HG03342 (cell line): Measurements from ENCODE around the gene NPC1.
"Not testable (repeated sequence)": the region's sequence is repeated elsewhere in the genome, so short reads cannot be mapped to it uniquely, and the experiment has no call there.

ENCODE experiments used
- ATAC-seq: cut with Tn5 transposase; IDR thresholded peaks from one replicate; pipeline ENCODE4 v1.9.1; 2021; ENCODE audit warnings: mild to moderate bottlenecking, moderate library complexity; ENCODE audit not compliant: unreplicated experiment

The NPC1 gene

DNA sequence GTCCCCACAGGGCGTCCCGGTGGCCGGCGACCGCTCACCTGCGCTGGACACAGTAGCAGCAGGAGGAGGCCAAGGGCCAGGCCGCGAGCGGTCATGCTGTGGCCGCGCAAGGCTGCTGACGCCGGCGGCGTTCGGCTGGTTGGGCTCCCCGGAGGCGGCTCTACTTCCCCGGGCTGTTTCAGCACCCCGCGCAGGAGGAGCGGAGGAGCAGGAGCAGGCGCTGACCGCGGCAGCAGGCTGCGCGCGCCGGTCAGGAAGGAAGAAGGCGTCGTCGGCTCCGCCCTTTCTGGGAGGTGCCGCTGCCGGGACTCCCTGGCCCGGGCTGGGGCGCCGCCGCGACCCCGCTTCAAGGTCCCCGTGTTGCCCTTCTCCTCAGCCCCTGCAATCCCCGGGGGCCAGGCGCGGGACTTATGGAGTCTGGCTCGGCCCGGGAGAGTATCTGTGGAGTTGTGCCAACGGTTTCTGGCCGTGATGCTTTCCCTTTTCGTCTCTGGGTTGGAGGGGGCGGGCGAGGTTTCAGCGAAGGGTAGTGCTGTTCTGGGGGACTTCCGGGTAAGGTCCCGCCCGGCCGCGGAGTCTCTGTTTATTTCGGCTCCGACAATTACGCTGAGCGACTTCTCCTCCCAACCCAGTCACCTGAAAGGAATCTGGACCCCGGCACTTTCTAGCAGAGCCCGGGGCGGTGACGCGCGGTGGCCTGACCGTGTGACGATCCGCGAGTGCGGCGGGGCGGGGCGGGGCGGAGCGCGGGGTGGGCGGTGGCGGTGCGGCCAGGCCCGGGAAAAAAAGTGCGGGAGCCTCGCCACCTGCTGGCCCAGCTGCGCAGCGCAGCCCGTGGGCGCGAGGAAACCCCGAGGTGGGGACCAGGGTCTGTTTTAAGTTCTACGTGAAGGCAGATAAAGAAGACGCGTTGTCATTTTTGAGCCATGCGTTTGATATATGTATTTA lies at the start of gene NPC1:
Gene NPC1, minus strand, starts transcription at position 258 of the 948 bp plus-strand sequence. Its CDS starts 163 bp downstream, at position 95.
- peak; percentile 88 for ATAC-seq

DNA sequence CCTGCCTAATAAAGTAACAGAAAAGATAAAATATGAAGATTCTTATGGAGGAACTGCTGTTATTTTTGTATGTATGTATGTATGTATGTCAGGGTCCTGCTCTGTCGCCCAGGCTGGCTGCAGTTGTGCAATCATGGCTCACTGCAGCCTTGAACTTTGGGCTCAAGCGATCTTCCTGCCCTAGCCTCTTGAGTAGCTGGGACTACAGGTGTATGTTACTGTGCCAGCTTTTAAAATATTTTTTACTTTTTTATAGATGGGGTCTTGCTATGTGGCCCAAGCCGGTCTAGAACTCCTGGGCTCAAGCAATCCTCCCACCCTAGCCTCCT lies 49.7 kb upstream of the NPC1 start:
- ATAC-seq = no peak

GRCh38 chr18:23635283-23636070 lies 49.2 kb upstream of the NPC1 start:
- no peak for ATAC-seq

GRCh38 chr18:23634692-23635091 lies 48.4 kb upstream of the NPC1 start:
- no peak for ATAC-seq

- ATAC-seq = no peak
Observed at GRCh38 chr18:23632615-23633014, 46.3 kb upstream of the NPC1 start.

DNA sequence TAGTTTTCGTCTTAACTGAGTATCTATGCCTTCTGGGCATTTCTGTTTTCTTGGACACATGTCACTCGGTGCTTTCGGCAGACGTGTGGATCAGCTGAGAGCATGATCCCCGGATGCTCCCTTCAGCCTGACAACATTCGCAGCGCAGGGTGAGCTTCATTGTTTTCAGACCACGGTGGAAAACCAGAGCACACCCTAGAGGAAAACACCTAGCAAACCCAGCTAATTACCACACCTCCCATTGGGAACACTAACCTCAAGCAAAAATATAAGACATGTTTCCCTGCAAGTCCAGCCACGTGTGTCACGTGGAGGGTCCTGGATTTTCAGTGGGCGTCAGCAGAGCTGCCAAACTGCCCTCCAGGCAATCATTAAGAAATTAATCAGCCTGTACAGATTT lies 45.4 kb upstream of the NPC1 start:
- ATAC-seq = no peak

DNA sequence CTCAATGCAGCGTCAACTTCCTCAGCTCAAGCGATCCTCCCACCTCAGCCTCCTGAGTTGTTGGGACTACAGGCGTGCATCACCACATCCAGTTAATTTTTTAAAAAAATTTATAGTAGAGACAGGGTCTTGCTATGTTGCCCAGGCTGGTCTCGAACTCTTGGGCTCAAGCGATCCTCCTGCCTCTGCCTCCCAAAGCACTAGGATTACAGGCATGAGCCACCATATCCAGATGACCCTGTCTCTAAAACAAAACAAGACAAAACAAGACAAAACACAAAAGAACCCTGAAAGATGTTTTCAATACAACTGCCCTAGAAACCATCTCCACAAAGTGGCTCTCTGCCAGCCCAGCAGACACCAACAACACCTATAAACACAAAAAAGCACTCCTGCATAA lies 45.0 kb upstream of the NPC1 start:
- ATAC-seq = no peak

DNA sequence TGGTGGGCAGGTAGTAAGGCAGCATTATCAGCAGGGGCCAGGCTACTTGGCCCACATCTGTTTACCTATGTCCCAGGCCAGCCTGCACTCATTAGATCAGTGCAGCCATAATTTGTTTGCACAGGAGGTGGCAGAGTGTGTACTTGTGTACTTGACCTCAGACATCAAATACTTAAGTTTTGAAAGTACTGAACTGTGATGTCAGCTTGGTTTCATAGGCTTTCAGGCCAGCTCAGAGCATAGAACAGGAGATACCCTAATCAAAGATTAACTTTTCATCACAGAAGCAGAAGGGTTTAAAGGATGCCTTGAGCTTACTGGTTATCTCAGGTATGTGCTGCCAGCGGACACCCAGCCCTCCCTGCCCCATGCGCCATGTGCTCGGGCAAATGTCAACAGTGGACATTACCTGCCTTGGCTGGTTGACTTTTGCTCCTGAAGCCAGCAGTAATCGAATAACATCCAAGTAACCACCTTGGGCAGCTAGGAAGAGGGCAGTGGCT lies 43.2 kb upstream of the NPC1 start:
- peak; percentile 85 for ATAC-seq

DNA sequence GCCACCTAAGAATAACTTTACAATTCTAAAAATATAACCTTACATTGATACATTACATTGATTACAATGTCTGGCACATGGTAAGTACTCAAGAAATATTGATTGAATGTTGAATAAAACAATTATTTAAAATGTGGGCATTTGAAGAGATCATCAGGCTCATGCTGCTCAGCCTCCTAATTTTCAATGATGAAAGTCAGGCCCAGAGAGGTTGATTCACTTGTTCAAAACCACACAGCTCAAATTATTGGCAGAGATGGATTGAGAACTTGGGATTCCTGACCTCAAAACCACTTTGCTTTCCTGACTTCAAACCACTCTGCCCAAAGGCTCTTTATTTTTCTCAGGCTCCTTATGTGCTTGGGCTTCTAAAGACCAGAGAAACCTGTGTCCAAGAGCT lies 41.7 kb upstream of the NPC1 start:
- ATAC-seq = no peak

- ATAC-seq = no peak
Observed at GRCh38 chr18:23627321-23627720, 41.0 kb upstream of the NPC1 start.

- ATAC-seq = no peak
Observed at GRCh38 chr18:23626451-23627279, 40.4 kb upstream of the NPC1 start.

GRCh38 chr18:23623040-23623439 lies 36.7 kb upstream of the NPC1 start:
- no peak for ATAC-seq

DNA sequence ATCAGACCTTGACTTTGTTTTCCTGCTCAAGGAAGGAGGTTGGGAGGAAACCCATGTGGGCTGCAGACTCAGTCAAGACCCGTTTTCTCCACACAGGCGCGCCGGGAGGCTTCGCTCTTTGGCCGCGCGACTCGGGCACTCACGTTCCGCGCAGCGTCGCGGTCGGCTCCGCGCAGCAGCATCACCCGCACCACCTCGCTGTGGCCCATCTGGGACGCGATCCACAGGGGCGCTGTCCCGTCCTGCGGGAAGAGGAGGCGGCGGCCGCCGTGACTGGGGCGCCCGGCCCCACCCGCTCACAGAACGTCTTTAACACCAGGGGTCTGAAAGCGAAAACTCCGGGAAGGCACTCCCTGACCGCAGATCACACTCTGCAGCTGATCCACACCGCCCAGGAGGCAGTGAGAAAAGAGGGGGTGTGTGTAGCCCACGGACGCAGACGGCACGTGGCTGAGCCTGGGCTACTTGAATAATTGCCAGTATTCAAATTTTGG lies 33.1 kb upstream of the NPC1 start:
- ATAC-seq = peak; percentile 26

DNA sequence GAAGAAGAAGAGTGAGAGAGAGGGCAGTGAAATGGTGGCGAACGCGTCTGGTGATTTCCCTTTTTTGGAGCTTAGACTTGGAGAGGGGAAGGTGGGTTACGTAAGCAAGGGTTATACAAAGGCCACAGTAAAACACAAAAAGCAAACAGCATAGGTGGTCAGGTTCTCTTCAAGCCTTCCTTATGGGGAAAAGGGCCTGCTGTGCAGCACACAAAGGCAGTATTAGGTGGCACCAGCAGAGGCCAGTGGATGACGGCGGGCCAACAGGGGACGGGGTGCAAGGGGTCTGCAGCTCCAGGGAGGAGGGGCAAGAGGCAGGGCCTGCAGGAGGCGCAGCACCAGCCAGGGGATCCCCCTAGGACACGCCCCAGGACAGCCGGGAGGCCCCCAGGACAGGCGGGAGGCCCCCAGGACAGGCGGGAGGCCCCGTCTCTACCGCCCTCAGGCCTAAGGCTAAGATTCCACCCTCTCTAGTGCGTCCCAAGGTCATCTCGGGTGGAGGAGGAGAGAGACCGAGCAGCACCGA lies 32.6 kb upstream of the NPC1 start:
- ATAC-seq = peak; percentile 34

- peak; percentile 50 for ATAC-seq
Observed at GRCh38 chr18:23617412-23618014, 31.2 kb upstream of the NPC1 start.

DNA sequence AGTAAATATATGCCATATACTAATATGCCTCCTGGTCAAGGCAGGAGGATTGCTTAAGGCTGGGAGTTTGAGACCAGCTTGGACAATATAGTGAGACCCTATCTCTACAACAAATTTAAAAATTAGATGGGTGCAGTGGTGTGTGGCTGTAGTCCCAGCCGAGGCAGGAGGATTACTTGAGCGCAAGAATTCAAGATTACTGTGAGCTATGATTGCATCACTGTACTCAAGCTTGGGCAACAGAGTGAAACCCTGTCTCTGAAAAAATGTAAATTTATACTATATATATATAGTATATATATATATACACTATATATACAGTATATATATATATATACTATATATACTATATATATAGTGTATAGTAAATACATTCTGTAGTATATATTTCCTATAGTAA lies 30.0 kb upstream of the NPC1 start:
- ATAC-seq = no peak

GRCh38 chr18:23614891-23615290 lies 28.6 kb upstream of the NPC1 start:
- ATAC-seq = no peak

DNA sequence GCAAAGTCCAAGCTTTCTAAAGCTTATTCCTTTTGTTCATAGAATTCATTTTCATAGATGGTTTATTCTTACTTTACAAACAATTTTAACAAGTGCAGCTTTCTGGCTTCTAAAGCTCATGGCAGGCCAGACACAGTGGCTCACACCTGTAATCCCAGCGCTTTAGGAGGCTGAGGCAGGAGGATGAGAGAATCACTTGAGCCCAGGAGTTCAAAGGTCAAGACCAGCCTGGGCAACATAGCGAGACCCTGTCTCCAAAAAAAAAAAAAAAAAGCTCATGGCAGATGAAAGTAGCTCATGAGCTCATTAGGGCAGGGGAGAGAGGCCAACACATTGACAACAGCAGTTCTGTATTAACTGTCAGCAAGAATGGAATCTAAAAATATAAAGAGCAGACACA lies 28.1 kb upstream of the NPC1 start:
- ATAC-seq = no peak

GRCh38 chr18:23613091-23613475 lies 26.8 kb upstream of the NPC1 start:
- ATAC-seq = not testable (repeated sequence)

DNA sequence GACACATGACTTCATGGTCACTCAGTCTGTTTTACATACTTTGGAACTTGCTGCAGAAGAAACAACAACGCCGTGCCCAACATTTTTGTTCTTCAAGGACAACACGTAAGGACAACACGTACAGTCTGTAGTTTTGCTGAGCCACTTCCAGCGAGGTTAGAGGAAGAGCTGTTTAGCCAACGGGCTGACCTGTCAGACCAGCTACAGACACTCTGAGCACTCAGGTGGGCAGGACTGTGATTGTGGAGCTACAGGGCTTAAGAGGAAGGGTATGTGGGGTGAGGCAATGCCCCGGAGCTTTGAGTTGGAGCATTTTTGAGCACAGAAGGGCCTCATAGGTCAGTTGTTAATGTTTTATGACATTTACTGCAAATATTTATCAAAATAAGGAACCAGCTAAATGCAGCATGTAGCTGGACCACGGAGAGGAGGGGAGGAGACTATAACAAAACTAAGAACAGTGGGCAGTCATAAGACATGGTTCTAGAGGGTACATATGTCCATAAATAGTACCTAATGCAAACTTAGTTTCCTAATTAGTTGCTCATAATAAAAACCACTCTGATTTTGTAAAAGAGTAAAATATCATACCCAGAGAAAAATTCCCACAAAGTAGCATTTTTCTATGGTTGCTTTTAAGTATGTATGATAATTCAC lies 26.3 kb upstream of the NPC1 start:
- no peak for ATAC-seq
